Pancreas (tissue), 10 donors: ENCODE data around the gene FAM241B. TPM values are rescaled to one million over a fixed set of nuclear protein-coding genes. Genes with fewer than 3 reads are reported as not detected.

Source experiments
- ATAC-seq, 4 donors: fragments of 200-7000 bp; cut with Tn5 transposase; one replicate each; pipeline versions ENCODE4 v1.8.0 to v1.9.1; 2020; ENCODE audit warnings: mild to moderate bottlenecking in 4 of 4, moderate library complexity in 4 of 4
- DNase-seq, 6 donors: peaks; one replicate each; pipeline ENCODE4 v3.0.0-alpha.2; 2020
- FAIRE-seq: peaks from 2 replicates; lab custom pipeline; 2012; peaks lifted over from hg19 to GRCh38; lab: Jason Lieb, UNC
- H3K27ac ChIP-seq, 4 donors: fragments of 200-600 bp; sonication (generic); 1 replicate in 3 of 4; 2 replicates in 1 of 4; pipeline versions ENCODE4 v1.5.0 to v1.8.0; 2020
- H3K27me3 ChIP-seq, 4 donors: fragments of 200-600 bp; one replicate each; pipeline ENCODE4 v1.8.0; 2021
- H3K36me3 ChIP-seq, 3 donors: fragments of 200-600 bp; sonication (generic) in 1 of 3; one replicate each; pipeline versions ENCODE4 v1.5.0 to v1.8.0; 2020 to 2021
- H3K4me1 ChIP-seq, 3 donors: fragments of 200-600 bp; one replicate each; pipeline ENCODE4 v1.8.0; 2021
- H3K4me3 ChIP-seq, 4 donors: fragments of 200-600 bp; sonication (generic) in 2 of 4; one replicate each; pipeline versions ENCODE4 v1.5.0 to v1.8.0; 2020 to 2021
- H3K9me3 ChIP-seq, 4 donors: fragments of 200-600 bp; one replicate each; pipeline ENCODE4 v1.8.0; 2021
- CTCF ChIP-seq, 4 donors: fragments of 200-600 bp; sonication (generic) in 3 of 4; IDR thresholded peaks; one replicate each; pipeline versions ENCODE4 v1.5.0 to v1.8.0; 2021; ENCODE audit warnings: antibody characterized with exemption in 4 of 4
- WGBS, 2 donors: extraction: QIAGEN DNeasy Blood & Tissue Kit; methylation state at CpG; one replicate each; pipeline ENCODE4 v1.1.7; 2013; 5-methylcytosine and 5-hydroxymethylcytosine counted together
- intact Hi-C, 3 donors: fragments of 100-400 bp; cut with DNase I; formaldehyde crosslinking; loops; one replicate each; pipeline versions ENCODE4 v1.11.1 to v1.14.2; 2022
- polyA plus RNA-seq, 2 donors: library from polyadenylated mRNA; stranded (reverse); fragments of 200-250 nt; gene quantifications; one replicate each; pipeline ENCODE4 v1.2.3, GENCODE V29; 2013
- total RNA-seq, 6 donors: library from RNA; stranded (reverse); fragmentation: NEBNext Ultra II Directional in 4 of 6; extraction: Animal tissue kit (Norgen Biotek cat#: 25700) in 4 of 6; gene quantifications; one replicate each; pipeline versions ENCODE4 v1.2.1 to v1.2.4, GENCODE V29; 2021 to 2023
- donor health status: healthy with polysubstance abuse.
- donor health status: DM: no; HTN: no; CAD: no; lungs with moderate emphysema.
- donor health status: DM: no; HTN: no; CAD: no.
- donor health status: control.
- donor health status: control.
- donor health status: Bipolar disorder and iron deficiency.
- donor health status: DM: yes; HTN: yes; CAD: no.
- donor health status: DM: no; HTN: no; CAD: no.
- donor health status: DM: no; HTN: no; CAD: no.
- donor health status: DM: yes; HTN: yes; CAD: no.

FAM241B gene
- total and polyA plus RNA-seq, 8 donors = 2.7 to 8.4 (median 5.0) TPM

- Histone ChIP-seq H3K4me1 (peaks cover 0 to 3% (median 0%) of the 10 kb centered on the region in 3 donors), H3K36me3 (no peaks in the 10 kb centered on the region), H3K9me3 (no peaks in the 10 kb centered on the region), H3K4me3 (no peak overlapping the region), H3K27ac (no peak overlapping the region), H3K27me3 (no peaks in the 10 kb centered on the region)
- 27 to 43% methylated on average over 6 of the region's 6 CpGs for WGBS, 2 donors
- FAIRE-seq = no peak
- TF ChIP-seq CTCF (IDR thresholded peaks at IDR 0.05) = no peak
- ATAC-seq = no peak
- intact Hi-C loops = no loop called here
- no peak for DNase-seq
Observed at GRCh38 chr10:69628891-69629290, 1.2 kb upstream of the FAM241B start.

- no peak for TF ChIP-seq CTCF (IDR thresholded peaks at IDR 0.05)
- Histone ChIP-seq H3K36me3 (no peaks in the 10 kb centered on the region), H3K9me3 (no peaks in the 10 kb centered on the region), H3K4me1 (peaks cover 0 to 3% (median 0%) of the 10 kb centered on the region in 3 donors), H3K27me3 (no peaks in the 10 kb centered on the region), H3K4me3 (peak overlapping the region in 3 of 4 donors; percentile 77 to 84 (median 81)), H3K27ac (no peak overlapping the region)
- 42 to 43% methylated on average over 2 of the region's 2 CpGs for WGBS, 2 donors
- intact Hi-C loops = no loop called here
- FAIRE-seq = no peak
- no peak for DNase-seq
- ATAC-seq = peak in 2 of 4 donors; percentile 3 to 11
Observed at GRCh38 chr10:69629519-69629896, 539 bp upstream of the FAM241B start.

- WGBS, 2 donors = 41 to 46% methylated on average over 24 of the region's 24 CpGs
- TF ChIP-seq CTCF (IDR thresholded peaks at IDR 0.05) = no peak
- intact Hi-C loops = loop anchor here in 2 of 3 donors (5.0 to 10.0 kb wide), 2 partner anchors 214 to 216 kb away; partner anchors contain the start of gene TACR2 (in 2 of the 2)
- H3K27ac ChIP-seq = no peak overlapping the region
- H3K9me3 ChIP-seq = no peaks in the 10 kb centered on the region
- H3K27me3 ChIP-seq = no peaks in the 10 kb centered on the region
- H3K36me3 ChIP-seq = no peaks in the 10 kb centered on the region
- FAIRE-seq (no peak), DNase-seq (peak in 1 of 6 donors; percentile 60), ATAC-seq (peak in 2 of 4 donors; percentile 10 to 18)
- H3K4me3 ChIP-seq = peak overlapping the region; percentile 61 to 84 (median 79)
- H3K4me1 ChIP-seq = peaks cover 0 to 3% (median 0%) of the 10 kb centered on the region in 3 donors
Observed at GRCh38 chr10:69630651-69631400, 779 bp downstream of the FAM241B start.

- ATAC-seq (no peak), FAIRE-seq (no peak), DNase-seq (no peak)
- no peaks in the 10 kb centered on the region for H3K9me3 ChIP-seq
- H3K27me3 ChIP-seq = no peaks in the 10 kb centered on the region
- H3K4me3 ChIP-seq = no peak overlapping the region
- no peaks in the 10 kb centered on the region for H3K36me3 ChIP-seq
- intact Hi-C loops = loop anchor here in 2 of 3 donors (5.0 to 10.0 kb wide), 2 partner anchors 214 to 217 kb away; partner anchors contain the start of gene TACR2 (in 2 of the 2)
- H3K27ac ChIP-seq = no peak overlapping the region
- whole genome bisulfite sequencing, 2 donors = 76 to 87% methylated on average over 7 of the region's 7 CpGs
- no peak for TF ChIP-seq CTCF (IDR thresholded peaks at IDR 0.05)
- peaks cover 0 to 3% (median 0%) of the 10 kb centered on the region in 3 donors for H3K4me1 ChIP-seq
Observed at GRCh38 chr10:69631566-69631965, 1.5 kb downstream of the FAM241B start.
